SU-DHL-6 (cell line): ENCODE measurements around the gene DNAJA2.

ENCODE experiments used
- EZH2phosphoT487 ChIP-seq: fragments of 200-600 bp; sonication (generic), shearing (Covaris generic); conservative IDR thresholded peaks from 2 replicates; pipeline ENCODE4 v1.6.1; 2018; ENCODE audit warnings: mild to moderate bottlenecking, antibody characterized with exemption, low read length, moderate library complexity, mixed read lengths
- TF ChIP-seq, protein P1 (sequence below): fragments of 200-600 bp; sonication (generic); IDR thresholded peaks from one replicate; pipeline ENCODE4 v1.5.1; 2017; ENCODE audit warnings: antibody characterized with exemption, mild to moderate bottlenecking, low read length, moderate library complexity; ENCODE audit not compliant: insufficient read depth, poor library complexity, severe bottlenecking

DNA sequence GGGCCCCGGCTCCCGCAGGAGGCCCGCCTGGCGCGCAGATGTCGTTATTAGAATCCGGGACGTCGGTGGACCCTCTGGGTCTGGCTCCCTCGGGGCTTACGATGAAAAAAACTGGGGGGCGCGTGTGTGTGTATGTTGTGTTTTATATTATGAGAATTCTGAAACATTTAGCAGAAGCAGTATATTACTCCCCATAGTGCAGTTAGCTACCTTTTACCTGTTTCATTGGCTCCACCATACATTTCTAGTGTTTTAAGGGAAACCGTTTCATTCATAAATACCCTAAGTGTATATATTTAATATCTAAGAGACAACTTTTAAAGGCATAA lies 486 bp upstream of the DNAJA2 start:
- TF ChIP-seq, protein P1, sequence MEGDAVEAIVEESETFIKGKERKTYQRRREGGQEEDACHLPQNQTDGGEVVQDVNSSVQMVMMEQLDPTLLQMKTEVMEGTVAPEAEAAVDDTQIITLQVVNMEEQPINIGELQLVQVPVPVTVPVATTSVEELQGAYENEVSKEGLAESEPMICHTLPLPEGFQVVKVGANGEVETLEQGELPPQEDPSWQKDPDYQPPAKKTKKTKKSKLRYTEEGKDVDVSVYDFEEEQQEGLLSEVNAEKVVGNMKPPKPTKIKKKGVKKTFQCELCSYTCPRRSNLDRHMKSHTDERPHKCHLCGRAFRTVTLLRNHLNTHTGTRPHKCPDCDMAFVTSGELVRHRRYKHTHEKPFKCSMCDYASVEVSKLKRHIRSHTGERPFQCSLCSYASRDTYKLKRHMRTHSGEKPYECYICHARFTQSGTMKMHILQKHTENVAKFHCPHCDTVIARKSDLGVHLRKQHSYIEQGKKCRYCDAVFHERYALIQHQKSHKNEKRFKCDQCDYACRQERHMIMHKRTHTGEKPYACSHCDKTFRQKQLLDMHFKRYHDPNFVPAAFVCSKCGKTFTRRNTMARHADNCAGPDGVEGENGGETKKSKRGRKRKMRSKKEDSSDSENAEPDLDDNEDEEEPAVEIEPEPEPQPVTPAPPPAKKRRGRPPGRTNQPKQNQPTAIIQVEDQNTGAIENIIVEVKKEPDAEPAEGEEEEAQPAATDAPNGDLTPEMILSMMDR = no peak
- TF ChIP-seq EZH2phosphoT487 = no peak
